GM04504 (cell line): Measurements from ENCODE around the gene DNM3.

Source experiments
- DNase-seq: peaks from one replicate; pipeline ENCODE4 v3.0.0-alpha.2; 2012; ENCODE audit warnings: low read depth

The DNM3 gene

GRCh38 chr1:172238965-172239364, 397.7 kb downstream of the DNM3 start:
- DNase-seq, result no peak

GRCh38 chr1:172239901-172240300, 398.6 kb downstream of the DNM3 start:
- no peak for DNase-seq

- no peak for DNase-seq
Observed at GRCh38 chr1:172241540-172241939, 400.2 kb downstream of the DNM3 start.

- no peak for DNase-seq
Observed at GRCh38 chr1:172244865-172245264, 403.6 kb downstream of the DNM3 start.

- DNase-seq, result no peak
Observed at GRCh38 chr1:172245788-172246187, 404.5 kb downstream of the DNM3 start.

GRCh38 chr1:172246521-172247390, 405.5 kb downstream of the DNM3 start:
- DNase-seq, result no peak

- DNase-seq, result no peak
Observed at GRCh38 chr1:172251486-172251885, 410.2 kb downstream of the DNM3 start.

- DNase-seq, result no peak
Observed at GRCh38 chr1:172252321-172252720, 411.0 kb downstream of the DNM3 start.

GRCh38 chr1:172252958-172253357, 411.7 kb downstream of the DNM3 start:
- no peak for DNase-seq

GRCh38 chr1:172254521-172255222, 413.4 kb downstream of the DNM3 start:
- DNase-seq, result no peak

GRCh38 chr1:172255223-172255560, 413.9 kb downstream of the DNM3 start:
- DNase-seq, result no peak

- no peak for DNase-seq
Observed at GRCh38 chr1:172265905-172266304, 424.6 kb downstream of the DNM3 start.

GRCh38 chr1:172266528-172267174, 425.4 kb downstream of the DNM3 start:
- no peak for DNase-seq

- no peak for DNase-seq
Observed at GRCh38 chr1:172268237-172268636, 426.9 kb downstream of the DNM3 start.

- DNase-seq, result no peak
Observed at GRCh38 chr1:172269084-172269483, 427.8 kb downstream of the DNM3 start.

GRCh38 chr1:172269644-172270043, 428.3 kb downstream of the DNM3 start:
- DNase-seq, result no peak

GRCh38 chr1:172270605-172271004, 429.3 kb downstream of the DNM3 start:
- no peak for DNase-seq

GRCh38 chr1:172272087-172272486, 430.8 kb downstream of the DNM3 start:
- no peak for DNase-seq

- DNase-seq, result no peak
Observed at GRCh38 chr1:172273647-172274396, 432.5 kb downstream of the DNM3 start.

- no peak for DNase-seq
Observed at GRCh38 chr1:172275478-172275877, 434.2 kb downstream of the DNM3 start.

- no peak for DNase-seq
Observed at GRCh38 chr1:172276120-172276818, 435.0 kb downstream of the DNM3 start.

GRCh38 chr1:172277275-172277674, 436.0 kb downstream of the DNM3 start:
- no peak for DNase-seq
